Body of pancreas (tissue), 4 donors: ENCODE data around the gene IMPDH1.

Experiments
- CTCF ChIP-seq, 7 experiments: fragments of 450-650 bp in 4 of 7; fragments of 200-600 bp in 3 of 7; sonication (generic) in 3 of 7; IDR thresholded peaks; one replicate each; pipeline ENCODE4 v1.5.1; 2016 to 2019; ENCODE audit warnings: antibody characterized with exemption in 7 of 7
- POLR2A ChIP-seq, 3 donors: fragments of 450-650 bp; IDR thresholded peaks; one replicate each; pipeline ENCODE4 v1.6.1; 2016; ENCODE audit warnings: antibody characterized with exemption in 3 of 3, mild to moderate bottlenecking in 2 of 3

GRCh38 chr7:128353189-128353588 is 56.6 kb downstream of the IMPDH1 start:
- TF ChIP-seq CTCF (IDR thresholded peaks at IDR 0.05) (no peak), POLR2A (IDR thresholded peaks at IDR 0.05) (no peak)
